OCI-LY7 (cell line): Measurements from ENCODE around the gene ARHGEF4.

Experiments used
- CTCF ChIP-seq: fragments of 200-600 bp; sonication (generic); conservative IDR thresholded peaks from 2 replicates; pipeline ENCODE4 v1.5.1; 2014; ENCODE audit warnings: mild to moderate bottlenecking, antibody characterized with exemption, low read length, moderate library complexity, mixed read lengths
- EZH2phosphoT487 ChIP-seq: fragments of 200-600 bp; sonication (generic); IDR thresholded peaks from 2 replicates; pipeline ENCODE4 v1.6.1; 2018; ENCODE audit warnings: low read depth, borderline replicate concordance, mild to moderate bottlenecking, mixed run types, antibody characterized with exemption, low read length, moderate library complexity, mixed read lengths

GRCh38 chr2:131016826-131017741 is 180.4 kb downstream of the ARHGEF4 start:
- TF ChIP-seq CTCF (no peak), EZH2phosphoT487 (no peak)
